Ovary (tissue), 3 donors: Measurements from ENCODE around the gene KCNH5.

ENCODE experiments used
- CTCF ChIP-seq, 3 donors: fragments of 450-650 bp in 2 of 3; fragments of 200-600 bp in 1 of 3; IDR thresholded peaks; one replicate each; pipeline versions ENCODE4 v1.5.1 to v1.8.0; 2016 to 2022; ENCODE audit warnings: antibody characterized with exemption in 3 of 3, mild to moderate bottlenecking in 1 of 3
- EP300 ChIP-seq: sonication (generic); formaldehyde crosslinking; IDR thresholded peaks from one replicate; pipeline ENCODE4 v1.6.1; 2017; ENCODE audit warnings: antibody characterized with exemption
- POLR2A ChIP-seq: fragments of 450-650 bp; IDR thresholded peaks from one replicate; pipeline ENCODE4 v1.6.1; 2017; ENCODE audit warnings: antibody characterized with exemption, mild to moderate bottlenecking, moderate library complexity
- donor health status: DM: no; HTN: no; CAD: no.

GRCh38 chr14:63006531-63006930, 38.7 kb downstream of the KCNH5 start:
- no peak for TF ChIP-seq POLR2A
- TF ChIP-seq CTCF (IDR thresholded peaks at IDR 0.05): no peak
- no peak for TF ChIP-seq EP300
